GM21367 (cell line): Measurements from ENCODE around the gene COPB2.
"Not testable (repeated sequence)": the region's sequence is repeated elsewhere in the genome, so short reads cannot be mapped to it uniquely, and the experiment has no call there.

Source experiments
- ATAC-seq: cut with Tn5 transposase; IDR thresholded peaks from one replicate; pipeline ENCODE4 v1.9.1; 2021; ENCODE audit not compliant: unreplicated experiment

The COPB2 gene

DNA sequence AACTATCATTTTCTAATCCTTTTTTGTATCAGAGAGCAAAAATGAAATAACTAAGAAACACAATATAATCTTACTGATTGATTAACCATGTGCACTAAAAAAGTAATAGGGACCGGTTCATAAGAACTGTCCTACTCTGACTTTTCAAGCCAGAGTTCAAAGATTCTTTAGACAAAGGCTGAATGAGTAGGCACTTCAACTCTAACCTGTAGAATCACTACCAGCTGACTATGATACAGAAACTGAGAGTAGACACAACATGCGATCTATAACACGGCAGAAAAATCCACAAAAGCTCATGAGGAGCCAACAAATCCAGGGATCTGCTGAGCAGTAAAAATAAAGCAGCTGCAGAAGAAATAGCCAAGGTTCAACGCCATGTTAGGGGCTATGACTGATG is 8.9 kb downstream of the COPB2 start:
- no peak for ATAC-seq

DNA sequence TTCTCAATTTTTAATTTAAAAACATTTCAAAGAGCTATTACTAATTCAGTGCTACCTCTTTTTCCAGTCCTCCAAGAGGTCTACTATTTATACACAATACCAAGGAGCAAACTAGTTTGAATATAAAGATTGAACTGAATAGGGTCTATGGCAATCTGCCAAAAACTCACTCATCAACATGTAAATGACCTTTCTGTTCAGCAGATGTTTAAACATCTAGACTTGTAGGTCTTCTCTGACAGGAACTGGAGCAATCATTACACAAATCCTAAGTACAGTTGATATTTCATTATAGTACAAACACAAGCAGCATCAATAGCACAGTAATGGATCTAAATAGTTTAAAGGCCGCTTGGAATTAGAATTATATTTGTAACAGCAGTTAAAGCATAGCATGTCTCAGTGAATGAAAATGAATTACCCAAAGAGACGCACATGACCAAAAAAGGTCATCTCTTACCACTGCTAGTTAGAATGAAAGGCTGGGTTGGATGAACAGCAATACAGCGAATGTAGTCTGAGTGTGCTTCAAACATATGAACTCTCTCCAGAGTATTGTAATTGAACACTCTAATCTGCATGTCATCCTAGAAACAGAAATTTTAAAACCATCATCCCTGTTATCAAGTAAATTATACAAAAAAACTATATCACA is 10.7 kb downstream of the COPB2 start:
- no peak for ATAC-seq

DNA sequence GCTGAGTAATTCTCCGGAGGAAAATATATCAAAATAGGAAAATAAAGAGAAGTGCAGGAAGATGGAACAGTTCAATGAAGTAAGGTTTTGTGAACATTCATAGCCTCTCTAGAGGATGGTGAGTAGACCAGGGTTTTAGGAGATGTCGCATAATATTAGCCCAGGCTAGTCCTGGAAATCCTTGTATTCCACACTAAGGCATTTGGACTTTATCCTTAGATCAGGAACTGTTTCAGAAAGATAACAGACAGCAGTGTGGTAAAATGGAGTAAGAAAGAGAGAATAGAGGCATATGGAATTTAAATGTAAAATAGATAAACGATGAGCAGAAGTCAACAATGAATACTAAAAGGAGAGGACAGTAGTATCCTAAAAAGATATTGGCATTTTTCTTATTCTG is 12.1 kb downstream of the COPB2 start:
- no peak for ATAC-seq

DNA sequence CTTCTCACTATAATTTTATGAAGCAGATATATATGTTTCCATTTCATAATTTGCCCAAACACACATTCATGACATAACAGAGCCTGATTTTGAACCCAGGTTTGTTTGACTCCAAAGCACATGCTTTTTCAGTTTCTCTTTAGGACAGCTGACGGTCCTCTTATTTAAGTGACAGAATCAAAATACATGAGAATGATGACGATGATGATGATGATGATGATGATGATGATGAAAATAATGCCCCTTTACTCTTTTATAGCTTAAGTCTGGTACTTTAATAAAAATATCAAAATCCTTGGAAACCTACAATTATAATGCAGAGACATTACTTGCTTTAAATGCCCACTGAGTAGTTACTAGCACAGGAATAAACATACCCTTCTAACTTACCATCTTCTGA is 15.3 kb downstream of the COPB2 start:
- no peak for ATAC-seq

DNA sequence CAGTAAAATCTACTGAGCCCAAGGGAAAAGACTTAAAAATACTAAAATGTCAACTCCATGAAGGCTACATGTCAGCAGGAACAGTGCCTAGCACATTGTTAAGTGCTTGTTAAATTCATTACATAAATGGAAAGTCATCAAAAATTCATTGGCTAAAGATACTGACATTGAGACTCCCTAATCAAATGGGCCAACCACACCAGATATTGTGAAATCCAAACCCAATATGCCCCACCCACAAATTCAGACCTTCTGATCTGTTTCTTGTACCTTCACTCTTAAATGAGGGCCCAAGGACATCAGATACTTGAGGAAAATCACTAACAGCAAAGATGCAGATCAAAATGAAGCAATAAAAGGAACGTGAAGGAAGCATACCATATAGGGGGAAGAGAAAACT is 24.9 kb downstream of the COPB2 start:
- ATAC-seq, result no peak

DNA sequence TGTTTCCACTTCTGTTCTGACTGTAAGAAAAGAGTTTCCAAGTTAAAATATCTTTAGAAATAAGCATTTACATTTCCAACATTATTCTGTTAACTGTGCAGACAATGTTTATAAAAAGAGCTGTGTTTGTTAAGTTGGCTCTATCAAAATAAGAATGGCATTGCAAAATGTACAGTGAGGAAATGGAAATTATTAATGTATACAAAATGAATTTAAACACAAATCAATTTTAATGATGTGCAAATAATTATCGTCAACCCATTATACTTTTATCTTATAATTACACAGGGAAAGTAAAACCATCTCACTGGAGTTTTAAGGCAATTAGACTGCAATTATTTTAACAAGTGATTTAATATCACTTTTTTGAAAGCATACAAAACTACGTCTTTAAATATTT is 28.2 kb downstream of the COPB2 start:
- ATAC-seq, result no peak

DNA sequence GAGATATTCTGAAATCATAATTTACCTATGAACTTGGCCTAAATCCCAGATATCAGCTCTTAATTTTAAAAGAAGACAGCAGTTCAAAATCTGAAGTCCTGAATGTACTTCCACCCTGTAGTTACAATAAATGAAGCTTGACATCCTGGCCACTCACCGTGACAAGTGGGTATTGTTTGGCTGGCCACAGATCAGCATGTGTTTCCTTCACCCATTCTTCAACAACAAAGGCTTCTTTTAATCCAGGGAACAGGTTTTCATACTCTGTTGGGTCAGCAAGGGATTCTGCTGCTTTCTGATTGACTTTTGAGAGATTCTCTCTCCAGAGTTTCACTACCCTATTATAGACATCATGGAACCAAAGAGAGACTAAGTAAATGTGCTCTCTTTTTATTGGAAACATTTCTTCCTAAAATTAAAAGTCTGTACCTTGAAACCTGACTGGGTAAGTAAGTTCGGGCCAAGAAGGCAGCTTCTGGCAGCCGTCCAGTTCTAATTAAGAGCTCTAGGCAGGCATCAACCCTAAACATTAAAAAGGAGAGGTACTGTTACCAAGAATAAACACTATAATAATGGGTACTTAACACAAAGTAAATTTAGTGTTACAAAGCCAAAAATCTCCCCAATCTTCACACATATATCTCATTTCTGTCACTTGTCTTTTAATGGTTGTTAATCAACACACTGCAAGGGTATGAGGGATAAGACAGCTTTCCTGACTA is 30.4 kb downstream of the COPB2 start:
- ATAC-seq, result no peak

DNA sequence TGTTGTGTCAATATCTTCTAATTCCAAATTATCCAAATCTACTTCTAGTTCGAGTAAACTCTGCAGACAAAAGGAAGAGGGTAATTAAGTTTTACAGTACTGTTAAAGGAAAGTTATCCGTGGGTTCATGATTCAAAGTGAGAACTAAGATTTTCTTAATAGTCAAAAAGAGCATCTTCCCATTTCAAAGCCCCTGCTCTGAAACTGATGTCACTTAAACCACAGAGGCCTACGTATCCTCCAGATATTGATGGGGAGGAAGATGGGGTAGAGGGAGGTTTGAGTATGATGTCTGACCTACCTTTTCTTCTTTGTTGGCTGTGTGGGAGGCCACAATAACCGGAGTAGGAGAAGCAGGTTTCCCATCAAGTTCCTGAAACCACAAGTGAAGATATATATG is 31.5 kb downstream of the COPB2 start:
- ATAC-seq, result no peak

DNA sequence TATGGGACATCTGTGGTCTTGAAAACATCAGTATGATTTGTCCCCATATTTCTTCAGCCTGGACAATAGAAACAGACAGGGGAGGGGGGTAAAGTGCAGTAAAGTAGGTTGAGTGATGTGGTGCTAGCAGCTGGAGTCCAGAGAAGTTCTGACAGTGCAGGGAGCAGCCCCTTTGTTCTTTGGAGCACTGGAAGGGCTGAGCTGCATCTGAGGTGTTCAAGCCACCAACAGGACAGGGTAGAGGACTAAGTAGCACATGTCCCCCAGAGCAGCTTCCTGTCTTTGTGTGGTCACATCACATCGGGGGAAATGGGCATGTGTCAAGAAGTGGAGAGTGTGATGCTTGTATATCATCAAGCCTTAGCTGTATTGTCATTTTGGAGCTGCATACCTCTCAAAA is 33.6 kb downstream of the COPB2 start:
- no peak for ATAC-seq

DNA sequence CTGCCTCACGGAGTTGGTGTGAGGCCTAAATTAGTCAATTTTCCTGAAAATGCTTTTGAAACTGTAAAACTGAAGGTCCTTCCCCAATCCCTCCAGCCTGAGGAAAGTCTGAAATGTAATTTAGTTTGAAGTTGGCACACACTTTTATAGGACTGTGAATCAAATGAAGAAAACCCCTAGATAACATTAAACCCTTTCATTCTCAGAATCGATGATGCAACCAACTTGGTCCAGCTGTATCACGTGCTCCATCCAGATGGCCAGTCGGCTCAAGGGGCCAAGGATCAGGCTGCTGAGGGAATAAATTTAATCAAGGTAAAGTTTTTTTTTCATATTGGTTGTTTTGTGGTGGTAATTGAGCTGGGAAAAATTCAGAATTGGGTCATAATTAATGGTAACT is 34.0 kb downstream of the COPB2 start:
- no peak for ATAC-seq

DNA sequence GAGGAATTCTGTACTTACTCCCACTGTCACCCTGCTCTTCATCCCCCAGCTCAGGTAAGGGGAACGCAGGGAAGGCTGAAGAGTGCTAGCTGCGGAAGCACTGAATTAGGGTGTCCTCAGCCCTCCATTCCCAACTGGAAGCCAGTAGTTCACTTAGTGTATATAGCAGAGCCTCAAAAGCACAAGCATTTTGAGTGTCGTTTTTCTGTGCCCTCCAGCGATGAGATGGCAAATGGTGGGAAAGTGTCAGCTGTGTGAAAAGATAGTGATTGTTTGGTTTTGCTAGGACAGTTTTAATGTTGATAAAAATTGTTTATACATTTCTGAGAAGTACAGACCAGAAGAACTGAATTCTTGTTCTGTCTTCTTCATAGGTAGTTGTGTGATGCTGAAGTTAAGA is 34.8 kb downstream of the COPB2 start:
- ATAC-seq, result no peak

DNA sequence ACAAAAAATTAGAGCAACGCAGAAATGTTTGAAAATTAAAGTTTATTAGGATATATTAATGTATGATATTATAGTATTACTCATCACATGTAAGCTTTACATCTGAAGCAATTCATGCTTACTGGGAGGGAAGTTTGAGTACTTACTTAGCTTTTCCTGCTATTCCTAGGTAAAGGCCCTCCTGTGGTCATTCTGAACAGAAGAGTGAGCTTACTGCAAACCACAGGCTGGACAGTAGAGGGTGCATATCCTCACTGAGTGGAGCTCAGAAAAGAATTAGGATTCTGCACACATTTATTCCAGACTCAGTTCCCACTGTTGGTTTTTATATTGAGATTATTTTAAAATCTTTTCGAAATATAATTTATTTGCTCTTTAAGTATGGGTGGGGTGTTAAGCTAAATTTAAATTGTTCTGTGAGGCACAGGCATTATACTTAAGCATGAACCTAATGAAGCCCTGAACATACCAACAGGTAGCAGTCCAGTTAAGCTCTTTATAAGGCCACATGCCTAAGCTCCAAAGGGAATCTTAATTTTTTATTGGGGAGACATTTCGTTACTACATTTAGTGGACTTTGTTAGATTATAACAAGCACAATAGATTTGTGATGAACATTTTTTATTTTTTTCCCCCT is 35.4 kb downstream of the COPB2 start:
- no peak for ATAC-seq

DNA sequence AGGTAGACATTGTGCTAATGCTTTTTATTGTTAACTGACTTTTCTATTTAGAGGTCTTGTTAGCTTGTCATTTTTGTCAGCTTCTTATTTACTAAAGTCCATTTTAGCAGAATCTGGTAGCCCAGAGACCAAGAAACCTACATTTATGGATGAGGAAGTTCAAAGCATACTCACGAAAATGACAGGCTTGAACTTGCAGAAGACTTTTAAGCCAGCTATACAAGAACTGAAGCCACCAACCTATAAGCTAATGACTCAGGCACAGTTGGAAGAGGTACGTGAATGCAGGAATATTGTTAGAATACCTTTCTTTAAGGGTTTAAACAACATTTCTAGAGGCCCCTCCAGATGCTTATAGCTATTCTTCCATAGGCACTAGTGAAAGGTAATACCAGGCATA is 42.7 kb downstream of the COPB2 start:
- ATAC-seq, result no peak

DNA sequence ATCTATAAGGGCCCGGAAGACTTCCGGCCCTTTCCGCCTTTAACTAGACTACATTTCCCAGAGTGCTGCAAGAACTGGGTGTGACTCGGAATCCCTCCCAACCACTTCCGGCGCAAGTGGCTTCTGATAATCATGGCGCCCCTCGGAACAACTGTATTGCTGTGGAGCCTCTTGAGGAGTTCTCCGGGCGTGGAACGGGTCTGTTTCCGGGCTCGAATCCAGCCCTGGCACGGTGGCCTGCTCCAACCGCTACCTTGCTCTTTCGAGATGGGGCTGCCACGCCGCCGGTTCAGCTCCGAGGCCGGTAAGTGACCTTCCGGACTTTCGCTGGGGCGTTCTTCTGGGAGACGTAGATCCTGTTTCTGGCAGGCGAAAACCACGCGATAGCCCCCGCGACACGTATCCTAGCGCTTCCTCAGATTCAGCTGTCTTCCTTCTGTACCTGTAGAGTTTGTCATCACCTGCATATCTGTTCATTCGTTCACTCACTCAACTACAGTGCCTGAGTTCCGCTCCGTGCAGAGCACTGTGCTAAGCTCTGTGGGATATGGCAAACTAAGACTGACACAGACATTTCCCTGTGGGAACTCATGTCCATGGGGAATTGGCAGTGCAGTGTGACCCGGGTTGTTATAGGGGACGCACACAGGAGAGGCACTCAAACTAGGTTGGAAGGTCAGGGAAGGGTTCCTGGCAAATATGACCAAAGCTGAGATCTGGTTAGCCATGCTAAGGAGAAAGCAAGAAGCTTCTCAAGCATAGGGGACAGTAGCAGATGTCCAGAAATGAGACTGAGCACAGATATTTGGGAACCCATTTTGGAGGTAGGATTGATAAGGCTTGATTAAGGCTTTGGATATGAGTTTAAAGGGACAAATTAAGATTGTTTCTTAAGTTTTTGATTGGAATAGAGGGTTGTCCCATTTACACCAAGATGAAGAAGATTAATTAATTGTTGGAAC is 45.3 kb downstream of the COPB2 start, which contains the start of gene MRPS22:
TSS of gene MRPS22 (plus strand) at position 126 of the 962 bp plus-strand sequence. CDS start at position 133, 7 bp downstream.
- ATAC-seq, result peak; percentile 97

DNA sequence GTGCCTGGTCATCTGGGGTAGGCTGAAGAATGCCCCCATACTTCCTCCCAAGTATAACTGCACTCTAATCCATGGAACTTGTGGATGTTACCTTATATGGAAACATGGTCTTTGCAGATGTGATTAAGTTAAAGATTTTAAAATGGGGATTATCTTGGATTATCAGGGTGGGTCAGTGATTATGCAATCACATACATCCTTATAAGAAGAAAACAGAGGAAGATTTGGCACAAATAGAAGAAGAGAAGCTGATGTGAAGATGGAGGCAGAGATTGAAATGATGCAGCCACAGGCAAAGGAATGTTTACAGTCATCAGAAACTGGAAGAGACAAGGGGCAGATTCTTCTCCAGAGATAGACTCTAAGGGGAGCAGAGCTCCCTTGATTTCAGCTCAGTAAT is 47.4 kb downstream of the COPB2 start:
- no peak for ATAC-seq

DNA sequence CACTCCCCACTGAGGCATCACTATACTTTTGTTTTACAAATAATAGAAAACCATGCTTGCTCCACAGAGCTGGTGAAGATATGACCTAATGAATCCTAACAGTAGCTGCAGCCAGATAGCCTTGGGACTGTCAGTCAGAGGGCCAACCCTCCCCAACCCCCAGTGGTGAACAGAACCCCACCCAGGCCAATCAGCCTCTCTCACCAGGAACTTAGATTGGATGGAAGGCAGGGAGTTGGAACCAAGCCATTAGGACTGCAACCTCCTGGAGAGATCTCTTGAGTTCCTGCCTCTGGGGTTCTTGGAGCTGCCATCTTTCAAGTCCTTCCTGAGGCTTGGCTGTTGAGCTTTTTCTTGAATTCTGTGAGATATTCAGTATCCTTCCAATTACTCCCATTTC is 48.7 kb downstream of the COPB2 start:
- ATAC-seq, result no peak

DNA sequence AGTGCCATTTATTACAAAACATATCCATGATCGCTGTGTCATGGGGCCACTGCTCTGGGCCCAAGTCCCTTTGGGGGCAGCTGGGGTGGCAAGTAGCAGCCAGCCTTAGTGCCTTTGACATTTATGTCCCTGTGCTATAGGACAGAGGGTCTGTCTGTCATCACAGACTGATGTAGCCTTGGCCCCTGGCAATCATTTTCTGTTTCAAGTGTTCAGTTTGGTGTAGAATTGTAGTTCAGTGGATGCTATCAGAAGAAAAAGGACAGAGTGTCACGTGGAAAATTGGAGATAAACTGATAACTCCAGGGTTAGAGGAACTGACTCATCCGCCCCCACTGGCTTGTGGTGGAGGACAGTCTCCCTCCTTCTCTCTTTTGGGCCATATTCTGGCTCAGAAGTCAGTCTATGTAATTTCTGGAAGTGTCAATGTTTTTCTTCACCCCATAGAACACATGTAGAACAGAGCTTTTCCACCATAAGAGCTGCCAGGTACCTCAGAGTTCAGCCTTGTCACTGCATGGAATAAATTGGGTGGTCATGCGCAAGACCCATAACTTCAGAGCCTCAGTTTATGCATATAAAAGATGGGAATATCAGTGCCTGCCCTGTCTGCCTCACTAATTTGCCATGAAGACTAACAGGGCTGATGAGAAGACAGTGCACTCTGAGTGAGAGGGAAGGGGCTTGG is 50.1 kb downstream of the COPB2 start:
- ATAC-seq, result no peak

DNA sequence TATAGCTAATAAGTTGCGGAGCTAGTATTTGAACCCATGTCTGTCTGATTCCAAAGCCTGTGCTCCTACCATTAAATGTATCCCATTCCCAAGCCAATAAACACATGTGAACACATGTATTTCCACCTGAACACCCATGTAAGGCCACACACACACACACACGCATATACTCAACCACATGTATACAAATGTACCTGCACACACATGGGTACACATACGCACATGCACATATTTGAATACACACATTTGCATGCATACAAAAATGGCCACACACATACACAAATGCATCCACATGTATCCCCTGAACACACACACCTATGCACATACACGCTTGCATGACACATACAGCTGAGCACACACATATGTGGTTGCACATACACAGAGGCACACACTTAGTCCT is 51.0 kb downstream of the COPB2 start:
- ATAC-seq, result no peak

DNA sequence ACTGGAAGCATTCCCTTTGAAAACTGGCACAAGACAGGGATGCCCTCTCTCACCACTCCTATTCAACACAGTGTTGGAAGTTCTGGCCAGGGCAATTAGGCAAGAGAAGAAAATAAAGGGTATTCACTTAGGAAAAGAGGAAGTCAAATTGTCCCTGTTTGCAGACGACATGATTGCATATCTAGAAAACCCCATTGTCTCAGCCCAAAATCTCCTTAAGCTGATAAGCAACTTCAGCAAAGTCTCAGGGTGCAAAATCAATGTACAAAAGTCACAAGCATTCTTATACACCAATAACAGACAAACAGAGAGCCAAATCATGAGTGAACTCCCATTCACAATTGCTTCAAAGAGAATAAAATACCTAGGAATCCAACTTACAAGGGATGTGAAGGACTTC is 54.8 kb downstream of the COPB2 start:
- ATAC-seq, result not testable (repeated sequence)

DNA sequence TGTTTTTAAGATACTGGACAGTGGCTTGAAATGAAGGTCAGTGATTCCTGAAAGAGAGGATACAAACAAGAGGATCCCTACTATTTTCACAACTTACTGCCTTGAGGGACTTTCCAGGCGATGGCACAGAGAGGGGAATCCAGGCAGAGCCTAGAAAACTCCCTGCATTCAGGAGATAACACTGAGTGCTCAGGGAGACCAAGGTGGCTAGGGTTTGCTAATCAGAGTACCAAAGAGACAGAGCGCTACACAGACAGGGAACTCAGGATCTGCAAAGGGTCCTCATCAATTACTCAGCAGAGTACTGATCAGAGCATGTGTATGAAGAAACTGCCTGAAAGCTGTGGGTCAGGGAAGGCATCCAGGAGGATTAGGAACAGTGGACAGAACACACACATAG is 57.4 kb downstream of the COPB2 start:
- ATAC-seq, result no peak
